Mesodermal cell (in vitro differentiated cells): Measurements from ENCODE around the gene TDRD7.
"Not testable (repeated sequence)": the region's sequence is repeated elsewhere in the genome, so short reads cannot be mapped to it uniquely, and the experiment has no call there.

Source experiments
- H3K27ac ChIP-seq: 2 replicates; pipeline ENCODE4 v1.7.0; 2013; ENCODE audit warnings: mild to moderate bottlenecking, low read depth, low read length, moderate library complexity; ENCODE audit not compliant: severe bottlenecking
- H3K36me3 ChIP-seq: 2 replicates; pipeline ENCODE4 v1.7.1; 2013; ENCODE audit warnings: mild to moderate bottlenecking, low read length, moderate library complexity; ENCODE audit not compliant: control insufficient read depth, insufficient read depth
- H3K4me1 ChIP-seq: one replicate; pipeline ENCODE4 v1.7.1; 2013; ENCODE audit warnings: mild to moderate bottlenecking, low read length; ENCODE audit not compliant: insufficient read depth, control insufficient read depth, poor library complexity, severe bottlenecking
- H3K4me3 ChIP-seq: 2 replicates; pipeline ENCODE4 v1.7.0; 2013; ENCODE audit warnings: low read length, control low read depth, mild to moderate bottlenecking; ENCODE audit not compliant: insufficient read depth, poor library complexity, severe bottlenecking; ENCODE audit errors: extremely low read depth
- H3K9me3 ChIP-seq: 2 replicates; pipeline ENCODE4 v1.7.1; 2013; ENCODE audit warnings: mild to moderate bottlenecking, low read length, moderate library complexity; ENCODE audit not compliant: control insufficient read depth
- WGBS, 2 experiments: methylation state at CpG; one replicate each; pipeline ENCODE4 v1.1.5; 2013; ENCODE audit warnings: missing lambda C conversion rate in 2 of 2; ENCODE audit not compliant: insufficient coverage in 2 of 2; 5-methylcytosine and 5-hydroxymethylcytosine counted together

The TDRD7 gene

DNA sequence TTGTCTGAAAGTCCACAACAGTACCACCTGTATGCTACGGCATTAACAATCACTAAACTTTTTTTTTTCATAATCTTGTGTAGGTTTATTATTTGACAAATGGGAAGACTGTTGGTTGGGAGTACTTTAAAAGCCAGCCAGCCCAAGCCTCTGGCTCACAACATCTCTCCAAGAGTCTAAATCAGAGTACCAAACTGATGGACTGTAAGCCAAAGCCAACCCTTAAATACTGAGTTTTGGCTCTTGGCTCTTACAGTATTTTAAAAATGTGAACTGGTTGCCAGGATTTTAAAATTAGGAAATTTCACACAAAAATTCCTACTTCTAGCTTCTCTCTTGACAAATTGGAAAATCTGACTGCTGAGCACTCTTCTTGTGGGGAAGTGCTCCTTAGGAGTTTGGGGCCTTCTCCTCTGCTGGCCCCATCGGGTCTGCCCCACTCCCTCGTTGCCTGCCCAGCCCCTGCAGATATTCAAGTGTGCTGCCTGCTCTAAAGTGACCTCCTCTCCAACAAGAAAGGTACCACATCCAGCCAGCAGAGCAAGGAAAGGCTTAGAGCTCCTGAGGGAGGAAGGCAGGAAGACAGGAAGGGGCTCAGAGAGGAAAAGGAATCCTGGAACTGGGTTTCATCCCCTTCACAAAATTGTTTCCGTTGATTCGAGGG, 67.7 kb downstream of the TDRD7 start:
- no peaks in the 10 kb centered on the region for H3K4me1 ChIP-seq
- no peaks in the 10 kb centered on the region for H3K9me3 ChIP-seq
- no peak overlapping the region for H3K4me3 ChIP-seq
- no peak overlapping the region for H3K27ac ChIP-seq
- WGBS, 2 experiments = 80 to 100% methylated on average over 1 to 2 of the region's 5 CpGs
- H3K36me3 ChIP-seq = no peaks in the 10 kb centered on the region

DNA sequence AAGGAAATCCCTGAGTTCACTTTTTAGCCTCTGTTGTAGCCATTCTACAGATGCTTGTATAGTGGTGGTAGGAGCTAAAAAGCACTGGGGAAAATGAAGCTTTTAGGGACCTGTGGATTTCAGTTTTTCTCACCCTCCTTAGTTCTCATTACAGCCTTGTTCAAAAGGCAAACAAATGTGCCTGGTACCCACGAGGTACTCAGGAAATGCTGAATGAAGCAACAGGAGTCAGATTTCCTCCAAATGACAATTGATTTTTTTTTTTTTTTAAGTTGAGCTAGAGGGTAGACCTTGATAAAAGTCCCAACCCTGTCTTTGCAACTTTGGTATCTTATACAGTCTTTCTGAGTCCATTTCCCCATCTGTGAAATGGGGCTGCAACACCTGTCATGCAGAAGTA, 68.3 kb downstream of the TDRD7 start:
- Histone ChIP-seq H3K4me1 (no peaks in the 10 kb centered on the region), H3K9me3 (no peaks in the 10 kb centered on the region), H3K4me3 (no peak overlapping the region)

DNA sequence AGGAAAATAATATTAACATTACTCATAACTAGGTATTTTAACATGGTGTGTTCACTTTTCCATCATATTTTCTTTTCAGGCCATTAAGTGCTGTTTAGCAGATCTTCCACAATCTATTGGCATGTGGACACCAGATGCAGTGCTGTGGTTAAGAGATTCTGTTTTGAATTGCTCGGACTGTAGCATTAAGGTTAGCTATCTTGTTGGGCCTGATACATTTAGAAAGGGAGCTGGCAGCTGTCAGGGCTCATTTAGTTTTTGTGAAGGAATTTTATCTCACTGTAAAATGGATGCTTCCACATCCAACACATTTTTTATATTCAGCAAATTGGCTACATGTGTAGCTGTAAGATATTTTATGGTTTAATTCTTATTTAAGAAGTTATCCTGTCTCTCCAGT, 68.9 kb downstream of the TDRD7 start:
- Histone ChIP-seq H3K9me3 (no peaks in the 10 kb centered on the region), H3K4me1 (no peaks in the 10 kb centered on the region), H3K4me3 (no peak overlapping the region), H3K27ac (no peak overlapping the region), H3K36me3 (no peaks in the 10 kb centered on the region)
- no CpG with 5 or more reads among the region's 1 CpG for WGBS, 2 experiments

More for the DNA sequence above, 68.3 kb downstream of the TDRD7 start:
- WGBS, 2 experiments = 44% methylated on average over 1 of the region's 1 CpG; no CpG with 5 or more reads in 1 of the 2 experiments
- Histone ChIP-seq H3K27ac (no peak overlapping the region), H3K36me3 (no peaks in the 10 kb centered on the region)

DNA sequence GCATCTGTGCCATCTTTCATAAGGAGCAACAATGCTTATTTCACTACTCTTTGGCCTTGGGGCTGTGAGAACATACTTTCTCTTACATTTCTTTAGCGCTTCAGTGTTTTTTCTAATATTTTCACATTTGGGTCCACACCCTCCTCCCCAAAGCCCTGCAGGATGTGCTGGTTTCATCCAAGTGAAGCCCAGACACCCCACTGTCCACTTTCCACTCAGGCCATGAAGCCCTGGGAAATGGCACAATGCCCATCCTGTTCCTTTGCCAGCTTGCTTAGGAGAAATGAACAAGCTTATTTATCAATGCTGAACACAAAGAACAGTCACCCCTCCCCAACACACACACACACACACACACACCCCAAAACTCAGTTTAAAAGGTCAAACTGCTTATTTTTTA, 72.2 kb downstream of the TDRD7 start:
- 100% methylated on average over 1 of the region's 1 CpG for WGBS, 2 experiments
- Histone ChIP-seq H3K9me3 (peaks cover 10% of the 10 kb centered on the region), H3K36me3 (no peaks in the 10 kb centered on the region), H3K4me3 (no peak overlapping the region), H3K27ac (no peak overlapping the region), H3K4me1 (no peaks in the 10 kb centered on the region)

DNA sequence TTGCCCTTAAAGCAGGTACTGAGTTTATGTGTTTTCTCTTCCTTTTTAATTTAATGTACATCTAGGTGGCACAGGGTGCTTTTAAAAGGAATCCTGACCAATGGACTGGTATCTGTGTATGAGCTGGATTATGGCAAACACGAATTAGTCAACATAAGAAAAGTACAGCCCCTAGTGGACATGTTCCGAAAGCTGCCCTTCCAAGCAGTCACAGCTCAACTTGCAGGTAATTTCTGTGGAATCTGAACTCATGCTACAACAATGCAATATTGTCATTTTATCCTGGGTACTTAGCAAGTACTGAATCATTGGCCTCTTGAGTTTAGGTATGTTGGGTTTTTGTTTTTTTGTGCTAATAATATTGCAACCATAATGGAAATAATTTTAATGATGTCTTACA, 75.2 kb downstream of the TDRD7 start:
- H3K4me1 ChIP-seq = no peaks in the 10 kb centered on the region
- H3K4me3 ChIP-seq = no peak overlapping the region
- WGBS, 2 experiments = 84 to 100% methylated on average over 1 to 2 of the region's 2 CpGs
- peaks cover 10% of the 10 kb centered on the region for H3K9me3 ChIP-seq
- no peaks in the 10 kb centered on the region for H3K36me3 ChIP-seq
- no peak overlapping the region for H3K27ac ChIP-seq

DNA sequence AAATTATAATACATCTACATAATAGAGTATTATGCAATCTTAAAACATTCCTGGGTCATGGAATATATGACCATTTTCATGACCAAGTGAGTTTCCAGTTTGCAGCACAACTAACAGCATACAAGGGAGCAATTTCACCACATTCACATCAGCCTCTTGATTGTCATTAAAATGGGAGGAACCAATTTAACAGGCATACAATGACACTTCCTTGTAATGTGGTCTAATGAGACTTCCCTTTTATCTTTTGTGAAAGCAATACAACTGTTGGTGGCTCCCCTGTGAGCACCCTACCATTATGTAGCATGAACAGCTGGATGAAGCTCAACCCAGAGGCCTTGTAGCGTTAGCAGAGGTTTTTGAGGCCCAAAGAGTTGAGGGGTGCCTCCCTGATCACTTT, 76.0 kb downstream of the TDRD7 start:
- 100% methylated on average over 1 of the region's 1 CpG for WGBS, 2 experiments
- Histone ChIP-seq H3K27ac (no peak overlapping the region), H3K4me1 (no peaks in the 10 kb centered on the region), H3K9me3 (peaks cover 10% of the 10 kb centered on the region), H3K36me3 (no peaks in the 10 kb centered on the region), H3K4me3 (no peak overlapping the region)

DNA sequence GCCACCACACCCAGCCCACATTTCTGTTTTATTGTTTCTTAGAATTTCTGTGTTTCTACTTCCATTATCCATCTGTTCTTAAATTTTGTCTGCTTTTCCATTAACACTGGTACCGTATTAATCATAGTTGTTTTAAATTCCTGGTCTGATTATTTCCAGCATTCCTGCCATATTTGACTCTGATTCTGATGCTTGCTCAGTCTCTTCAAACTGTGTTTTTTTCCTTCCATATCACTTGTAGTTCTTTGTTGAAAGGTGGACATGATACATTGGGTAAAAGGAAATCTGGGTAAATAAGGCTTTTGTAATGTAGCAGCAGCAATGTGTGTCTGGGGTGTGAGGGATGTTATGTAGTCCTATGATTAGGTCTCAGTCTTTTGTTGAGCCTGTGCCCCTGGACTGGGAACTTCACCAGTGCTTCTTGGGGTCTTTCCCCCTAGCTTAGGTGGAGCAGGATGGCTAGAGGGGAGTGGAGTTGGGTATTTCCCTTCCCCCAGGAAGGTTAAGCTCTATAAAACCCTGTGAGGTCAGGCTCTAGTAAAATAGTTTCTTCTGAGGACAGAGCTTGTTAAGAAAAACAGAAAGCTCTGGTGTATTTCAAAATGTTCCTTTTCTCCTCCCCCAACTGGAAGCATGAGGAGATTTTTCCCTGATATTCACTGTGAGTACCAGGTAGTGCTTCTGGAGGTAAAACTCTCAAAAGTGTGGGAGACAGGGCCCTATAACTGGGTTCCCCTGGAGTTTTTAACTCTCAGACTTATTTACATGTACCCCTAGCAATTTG, 79.5 kb downstream of the TDRD7 start:
- 100% methylated on average over 1 of the region's 1 CpG; no CpG with 5 or more reads in 1 of the 2 experiments for WGBS, 2 experiments
- Histone ChIP-seq H3K27ac (no peak overlapping the region), H3K9me3 (peaks cover 10% of the 10 kb centered on the region), H3K36me3 (no peaks in the 10 kb centered on the region), H3K4me3 (no peak overlapping the region), H3K4me1 (no peaks in the 10 kb centered on the region)

DNA sequence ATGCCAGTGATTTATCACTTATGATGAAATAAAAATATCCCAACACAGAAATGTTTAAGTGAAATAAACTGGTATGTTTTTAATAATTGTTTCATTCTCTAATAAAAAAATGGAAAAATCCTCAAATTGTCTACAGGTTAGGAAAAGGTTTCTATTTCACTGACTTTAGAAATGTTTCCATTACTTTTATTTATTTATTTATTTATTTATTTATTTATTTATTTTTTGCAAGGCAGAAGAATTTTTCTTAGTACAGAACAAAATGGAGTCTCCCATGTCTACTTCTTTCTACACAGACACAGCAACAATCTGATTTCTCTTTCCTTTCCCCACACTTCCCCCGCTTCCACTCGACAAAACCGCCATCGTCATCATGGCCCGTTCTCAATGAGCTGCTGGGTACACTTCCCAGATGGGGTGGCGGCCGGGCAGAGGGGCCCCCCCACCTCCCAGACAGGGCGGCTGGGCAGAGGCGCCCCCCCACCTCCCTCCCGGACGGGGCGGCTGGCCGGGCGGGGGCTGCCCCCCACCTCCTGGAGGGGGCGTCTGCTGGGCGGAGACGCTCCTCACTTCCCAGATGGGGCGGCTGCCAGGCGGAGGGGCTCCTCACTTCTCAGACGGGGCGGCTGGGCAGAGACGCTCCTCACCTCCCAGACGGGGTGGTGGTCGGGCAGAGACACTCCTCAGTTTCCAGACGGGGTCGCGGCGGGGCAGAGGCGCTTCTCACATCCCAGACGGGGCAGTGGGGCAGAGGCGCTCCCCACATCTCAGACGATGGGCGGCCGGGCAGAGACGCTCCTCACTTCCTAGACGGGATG, 85.9 kb downstream of the TDRD7 start:
- H3K4me3 ChIP-seq, H3K9me3 ChIP-seq, H3K27ac ChIP-seq, H3K4me1 ChIP-seq, H3K36me3 ChIP-seq: not testable (repeated sequence)
- 94 to 97% methylated on average over 7 to 13 of the region's 36 CpGs for WGBS, 2 experiments

DNA sequence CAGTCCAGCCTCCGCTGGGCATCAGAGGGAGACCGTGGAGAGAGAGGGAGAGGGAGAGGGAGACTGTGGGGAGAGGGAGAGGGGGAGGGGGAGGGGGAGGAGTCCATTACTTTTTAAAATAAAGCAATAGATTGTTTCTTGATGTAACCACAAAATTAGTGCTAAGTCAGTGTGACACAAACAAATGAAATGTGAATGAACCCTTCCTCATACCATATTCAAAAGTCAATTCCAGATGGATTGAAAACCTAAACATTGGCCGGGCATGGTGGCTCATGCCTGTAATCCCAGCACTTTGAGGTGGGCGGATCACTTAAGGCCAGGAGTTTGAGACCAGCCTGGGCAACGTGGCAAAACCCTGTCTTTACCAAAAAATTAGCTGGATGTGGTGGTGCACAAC, 87.0 kb downstream of the TDRD7 start:
- H3K9me3 ChIP-seq, H3K4me3 ChIP-seq, H3K36me3 ChIP-seq, H3K27ac ChIP-seq: not testable (repeated sequence)
- WGBS, 2 experiments = 82 to 92% methylated on average over 2 to 3 of the region's 5 CpGs
- peaks cover 14% of the 10 kb centered on the region for H3K4me1 ChIP-seq

DNA sequence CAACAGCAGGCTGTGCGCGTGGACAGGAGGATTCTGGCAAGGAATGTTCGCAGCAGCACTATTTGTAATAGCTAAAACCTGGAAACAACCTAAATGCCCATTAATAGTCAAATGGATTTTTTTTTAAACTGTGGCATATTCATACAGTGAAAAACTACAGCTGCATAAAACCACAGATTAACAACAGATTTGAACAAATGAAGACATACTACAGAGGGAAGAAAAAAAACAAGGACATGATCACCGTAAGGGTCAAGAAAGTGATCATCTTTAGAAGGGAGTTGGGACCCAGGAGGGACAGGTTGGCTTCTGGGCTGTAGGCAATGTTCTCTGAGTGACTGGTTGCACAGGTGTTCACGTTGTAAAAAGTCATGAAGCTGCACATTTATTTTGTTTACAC, 88.4 kb downstream of the TDRD7 start:
- WGBS, 2 experiments = 83 to 89% methylated on average over 1 of the region's 5 CpGs
- no peaks in the 10 kb centered on the region for H3K9me3 ChIP-seq
- H3K4me3 ChIP-seq = no peak overlapping the region
- peaks cover 16% of the 10 kb centered on the region for H3K4me1 ChIP-seq
- H3K27ac ChIP-seq = no peak overlapping the region
- H3K36me3 ChIP-seq = no peaks in the 10 kb centered on the region
